Measurements from ENCODE around the gene LSAMP.

Gene LSAMP

DNA sequence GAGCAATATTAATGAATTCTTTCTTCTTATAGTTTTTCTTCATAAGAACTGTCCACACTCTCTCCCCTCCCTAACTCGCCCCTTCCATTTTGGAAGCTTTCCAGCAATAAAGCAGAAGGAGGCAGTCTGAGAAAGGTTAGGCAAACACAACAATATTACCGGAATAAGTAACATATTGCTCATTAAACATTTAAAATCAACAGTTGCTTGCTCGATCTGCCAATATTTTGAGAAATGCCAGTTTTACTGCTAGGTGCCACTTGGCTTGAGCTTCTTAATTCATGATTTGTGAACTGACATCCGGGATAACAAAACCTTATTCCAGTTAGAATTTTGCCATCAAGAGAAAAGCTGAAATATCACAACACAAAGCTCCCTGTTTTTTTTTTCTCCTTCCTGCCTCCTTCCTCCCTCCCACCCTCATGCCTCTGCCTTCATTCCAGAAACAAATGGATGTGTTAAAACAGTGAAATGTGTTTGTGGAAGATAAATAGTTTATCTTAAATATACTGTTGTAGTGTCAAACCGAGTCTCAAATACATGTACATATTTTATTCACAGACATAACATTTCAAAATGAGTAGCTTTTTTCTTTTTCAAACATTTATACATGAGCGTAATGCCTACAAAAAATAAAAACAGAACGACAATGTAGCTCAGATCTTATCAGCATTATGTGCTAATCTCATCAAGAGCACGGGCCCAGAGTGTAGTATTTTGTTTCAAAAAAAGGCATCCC is 568.2 kb downstream of the LSAMP start:
- in situ Hi-C loops (cut with HindIII; ENCODE audit: low pct_unique_long_range_greater_than_20kb, low sequenced_read_pairs), result no loop called here
- no peak for TF ChIP-seq JUND (IDR thresholded peaks at IDR 0.05; ENCODE audit: low read depth)
- DNase-seq (ENCODE audit: low read depth in 1 of 2, low spot score in 1 of 2), result no peak

DNA sequence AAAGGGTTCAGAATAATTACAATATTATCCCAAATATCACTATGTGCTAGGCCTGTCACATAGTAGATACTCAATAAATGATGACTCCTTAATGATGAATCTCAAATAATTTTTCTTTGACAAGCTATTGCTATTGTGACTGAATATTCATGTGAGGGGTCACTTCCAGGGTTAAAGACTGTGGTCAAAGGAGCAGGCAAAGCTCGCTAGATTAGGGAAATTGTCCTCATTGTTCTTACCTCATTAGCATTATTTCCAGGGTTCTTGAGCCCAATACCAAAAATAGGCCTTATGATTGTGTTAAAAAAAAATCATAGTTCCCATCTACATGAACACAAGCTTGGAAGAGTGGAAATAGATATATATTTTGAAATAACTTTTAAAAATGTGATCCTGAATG is 569.8 kb downstream of the LSAMP start:
- no peak for TF ChIP-seq JUND (IDR thresholded peaks at IDR 0.05; ENCODE audit: low read depth)
- in situ Hi-C loops (cut with HindIII; ENCODE audit: low pct_unique_long_range_greater_than_20kb, low sequenced_read_pairs), result no loop called here
- no peak for DNase-seq (ENCODE audit: low read depth in 1 of 2, low spot score in 1 of 2)

DNA sequence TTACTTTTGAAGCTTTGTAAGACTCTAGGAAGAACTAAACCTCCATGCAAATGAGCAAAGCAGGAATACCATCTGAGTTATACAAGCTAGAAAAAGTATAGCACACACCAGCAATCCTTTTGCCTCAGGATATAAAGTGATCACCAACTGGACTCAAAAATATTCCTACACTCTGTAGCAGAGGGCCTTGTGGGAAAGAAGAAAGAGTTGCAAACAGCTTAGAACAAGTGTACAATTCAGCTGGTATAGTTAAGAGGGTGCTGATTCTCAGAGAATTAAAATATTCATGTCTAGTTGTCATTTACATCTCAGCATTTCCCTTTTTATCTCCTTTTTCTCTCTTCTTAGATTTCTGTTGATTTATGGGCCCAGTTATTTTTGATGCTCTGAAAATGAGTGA is 573.6 kb downstream of the LSAMP start:
- no peak for TF ChIP-seq JUND (IDR thresholded peaks at IDR 0.05; ENCODE audit: low read depth)
- in situ Hi-C loops (cut with HindIII; ENCODE audit: low pct_unique_long_range_greater_than_20kb, low sequenced_read_pairs), result no loop called here
- DNase-seq (ENCODE audit: low read depth in 1 of 2, low spot score in 1 of 2), result no peak

DNA sequence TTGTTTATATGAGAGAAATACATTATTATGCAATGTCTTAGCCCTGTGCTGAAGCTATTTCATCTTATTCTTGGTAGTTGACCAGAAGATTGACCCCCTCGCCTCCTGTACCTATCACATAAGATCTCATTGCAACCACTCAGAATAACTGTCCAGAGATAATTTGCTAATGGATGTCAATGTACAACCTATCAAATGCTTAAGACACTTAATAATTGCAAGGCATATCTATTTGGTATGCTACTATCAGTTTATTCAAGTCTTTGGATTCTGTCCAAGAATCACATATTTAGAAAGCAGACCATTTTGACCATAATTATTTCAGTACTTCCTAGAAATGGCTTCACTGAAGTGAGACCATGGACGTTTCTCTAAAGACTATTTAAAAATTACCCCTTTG is 580.4 kb downstream of the LSAMP start:
- no peak for DNase-seq (ENCODE audit: low read depth in 1 of 2, low spot score in 1 of 2)
- TF ChIP-seq JUND (IDR thresholded peaks at IDR 0.05; ENCODE audit: low read depth), result no peak
- in situ Hi-C loops (cut with HindIII; ENCODE audit: low pct_unique_long_range_greater_than_20kb, low sequenced_read_pairs), result no loop called here

DNA sequence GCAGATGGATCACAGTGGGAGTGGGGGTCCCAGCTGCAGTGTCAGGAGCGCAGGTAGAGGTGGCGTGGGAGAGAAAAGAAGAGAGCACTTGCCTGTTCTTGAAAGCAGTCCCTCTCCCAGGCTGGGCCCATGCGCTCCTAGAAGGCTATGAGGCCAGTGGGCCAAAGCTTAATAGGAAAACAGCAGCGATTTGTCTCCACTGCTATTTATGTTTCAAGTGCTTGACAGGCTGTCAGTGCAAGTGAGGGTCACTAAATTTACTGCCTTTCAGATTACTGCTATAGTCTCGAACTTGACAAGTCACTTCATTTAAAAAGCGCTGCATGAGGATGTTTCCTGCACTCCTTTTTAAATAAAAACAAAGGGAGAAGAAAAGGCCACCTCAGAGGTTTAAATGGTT is 582.4 kb downstream of the LSAMP start:
- no peak for DNase-seq (ENCODE audit: low read depth in 1 of 2, low spot score in 1 of 2)
- no peak for TF ChIP-seq JUND (IDR thresholded peaks at IDR 0.05; ENCODE audit: low read depth)
- in situ Hi-C loops (cut with HindIII; ENCODE audit: low pct_unique_long_range_greater_than_20kb, low sequenced_read_pairs), result no loop called here

DNA sequence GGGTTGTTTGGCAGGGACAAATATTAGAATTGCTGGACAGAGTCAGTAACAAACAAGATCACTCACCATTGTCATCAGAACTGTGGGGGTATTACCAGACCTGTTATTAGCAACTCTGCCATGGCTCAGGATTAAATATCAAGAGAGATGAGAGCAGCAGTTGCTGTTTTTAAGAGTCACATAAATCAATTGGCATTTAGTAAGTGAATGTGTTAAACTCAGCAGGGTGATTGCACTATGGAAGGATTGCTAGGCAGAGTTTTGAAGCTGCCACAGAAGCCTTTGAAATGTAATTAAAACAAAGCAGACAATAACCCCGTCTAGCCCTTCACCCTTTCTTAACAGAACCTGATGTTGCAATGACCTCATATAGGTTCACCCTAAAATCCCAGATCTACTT is 583.2 kb downstream of the LSAMP start:
- DNase-seq (ENCODE audit: low read depth in 1 of 2, low spot score in 1 of 2), result no peak
- in situ Hi-C loops (cut with HindIII; ENCODE audit: low pct_unique_long_range_greater_than_20kb, low sequenced_read_pairs), result no loop called here
- no peak for TF ChIP-seq JUND (IDR thresholded peaks at IDR 0.05; ENCODE audit: low read depth)

DNA sequence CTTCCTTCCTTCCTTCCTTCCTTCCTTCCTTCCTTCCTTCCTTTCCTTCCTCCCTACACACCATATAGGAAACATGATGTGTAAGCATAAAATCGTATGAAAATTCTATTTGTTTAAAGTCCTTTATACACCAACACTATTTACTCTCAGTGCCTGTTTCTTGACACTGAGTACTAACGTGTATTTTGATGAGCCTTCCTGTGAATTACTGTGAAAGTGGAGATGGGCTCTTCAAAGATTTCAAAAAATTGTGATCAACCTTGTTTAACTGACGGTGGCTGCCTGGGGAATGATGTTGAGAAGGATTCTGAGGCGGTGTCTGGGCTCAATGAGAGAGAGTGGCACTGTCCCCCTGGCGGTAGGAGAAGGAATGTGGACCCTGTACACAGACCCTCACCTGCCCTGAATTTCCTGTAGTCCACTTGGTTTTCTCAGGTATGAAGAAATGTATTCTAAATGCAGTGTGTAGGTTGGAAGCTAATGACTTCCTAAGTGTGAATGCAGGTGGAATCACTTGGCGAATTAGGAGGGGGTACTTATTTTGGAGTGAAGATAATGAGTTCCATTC is 584.0 kb downstream of the LSAMP start:
- TF ChIP-seq JUND (IDR thresholded peaks at IDR 0.05; ENCODE audit: low read depth), result no peak
- in situ Hi-C loops (cut with HindIII; ENCODE audit: low pct_unique_long_range_greater_than_20kb, low sequenced_read_pairs), result no loop called here
- DNase-seq (ENCODE audit: low read depth in 1 of 2, low spot score in 1 of 2), result no peak

DNA sequence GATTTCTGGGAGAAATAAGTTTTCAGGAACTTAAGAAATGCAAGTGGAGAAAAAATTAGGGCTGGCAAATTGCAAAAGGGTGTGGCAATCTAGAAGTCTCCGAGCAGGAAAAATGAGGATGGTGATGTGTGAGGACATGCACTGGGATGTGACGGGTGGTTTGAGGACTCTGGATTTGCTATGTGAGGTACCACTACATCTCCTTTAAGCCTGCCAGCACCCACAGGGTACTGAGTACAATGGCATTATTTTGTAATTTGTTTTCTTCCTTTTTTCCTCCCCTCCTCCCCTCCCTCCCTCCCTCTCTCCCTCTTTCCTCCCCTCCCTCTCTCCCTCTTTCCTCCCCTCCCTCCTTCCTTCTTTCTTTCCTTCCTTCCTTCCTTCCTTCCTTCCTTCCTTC is 584.5 kb downstream of the LSAMP start:
- in situ Hi-C loops (cut with HindIII; ENCODE audit: low pct_unique_long_range_greater_than_20kb, low sequenced_read_pairs), result no loop called here
- DNase-seq (ENCODE audit: low read depth in 1 of 2, low spot score in 1 of 2), result no peak
- no peak for TF ChIP-seq JUND (IDR thresholded peaks at IDR 0.05; ENCODE audit: low read depth)

DNA sequence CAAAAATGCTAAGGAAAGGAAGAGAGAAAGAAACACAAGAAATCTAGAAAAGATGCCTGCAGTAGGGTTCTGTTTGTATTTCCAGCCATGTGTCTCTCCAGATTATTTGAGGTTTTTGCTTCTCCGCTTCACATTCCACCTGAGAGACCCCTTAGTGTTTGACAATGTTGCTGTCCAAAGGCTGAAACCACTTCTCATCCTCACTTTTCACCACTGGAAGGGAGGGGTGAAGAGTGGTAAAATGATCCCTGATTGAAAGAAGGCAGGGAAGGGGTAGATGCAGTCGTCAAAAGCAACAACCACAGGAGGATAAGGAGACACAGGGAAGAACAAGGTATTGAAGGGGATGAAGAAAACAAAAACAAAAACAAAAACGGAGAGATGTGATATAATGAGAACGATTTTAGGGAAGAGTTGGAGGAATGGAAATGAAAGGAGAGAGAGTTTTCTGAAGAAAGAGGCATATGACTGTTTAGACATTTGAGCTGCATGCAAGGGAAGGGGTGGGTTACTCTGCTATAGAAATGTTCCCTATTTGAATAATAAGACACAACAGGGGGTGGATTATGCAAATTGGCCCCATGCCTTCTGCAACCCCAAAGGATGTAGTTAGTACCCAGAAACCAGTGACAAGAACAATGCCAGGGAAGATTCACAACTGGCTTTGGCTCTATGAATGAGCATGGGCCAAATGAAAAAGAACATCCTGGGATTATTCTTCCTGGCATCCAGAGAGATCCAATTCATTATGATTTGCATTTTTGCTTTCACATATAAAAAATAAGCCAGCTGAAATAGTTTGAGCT is 586.1 kb downstream of the LSAMP start:
- in situ Hi-C loops (cut with HindIII; ENCODE audit: low pct_unique_long_range_greater_than_20kb, low sequenced_read_pairs), result no loop called here
- no peak for DNase-seq (ENCODE audit: low read depth in 1 of 2, low spot score in 1 of 2)

DNA sequence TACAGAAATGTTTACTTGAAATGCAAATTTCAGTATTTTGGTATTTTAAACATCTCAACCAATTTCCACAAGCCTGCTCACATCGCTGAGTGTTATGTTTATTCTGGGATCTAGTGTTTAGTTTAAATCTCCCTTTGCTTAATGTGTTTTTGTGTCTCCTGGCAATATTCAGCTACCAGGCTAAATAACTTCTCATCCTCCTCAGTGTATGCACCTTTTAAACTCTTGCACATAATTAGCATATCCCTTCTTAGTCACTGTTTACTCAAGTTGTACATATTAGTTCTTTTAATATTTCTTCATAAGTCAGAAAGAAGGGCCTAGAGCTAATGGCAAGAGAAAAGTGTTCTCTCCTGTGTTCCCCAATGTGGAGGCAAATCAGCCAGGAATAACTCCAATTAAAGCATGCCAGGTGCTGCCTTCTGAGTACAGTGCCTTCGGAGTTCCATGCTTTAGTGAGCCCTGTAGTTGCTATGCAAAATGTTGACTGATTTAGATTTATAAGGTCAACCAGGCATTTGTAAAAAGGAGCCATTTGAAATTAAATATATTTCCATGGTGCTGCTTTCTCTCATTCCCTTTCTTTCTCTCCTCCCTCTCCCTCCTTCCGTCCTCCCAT is 587.7 kb downstream of the LSAMP start:
- no peak for DNase-seq (ENCODE audit: low read depth in 1 of 2, low spot score in 1 of 2)
- no peak for TF ChIP-seq JUND (IDR thresholded peaks at IDR 0.05; ENCODE audit: low read depth)
- in situ Hi-C loops (cut with HindIII; ENCODE audit: low pct_unique_long_range_greater_than_20kb, low sequenced_read_pairs), result no loop called here

More for the DNA sequence above, 586.1 kb downstream of the LSAMP start:
- no peak for TF ChIP-seq JUND (IDR thresholded peaks at IDR 0.05; ENCODE audit: low read depth)

DNA sequence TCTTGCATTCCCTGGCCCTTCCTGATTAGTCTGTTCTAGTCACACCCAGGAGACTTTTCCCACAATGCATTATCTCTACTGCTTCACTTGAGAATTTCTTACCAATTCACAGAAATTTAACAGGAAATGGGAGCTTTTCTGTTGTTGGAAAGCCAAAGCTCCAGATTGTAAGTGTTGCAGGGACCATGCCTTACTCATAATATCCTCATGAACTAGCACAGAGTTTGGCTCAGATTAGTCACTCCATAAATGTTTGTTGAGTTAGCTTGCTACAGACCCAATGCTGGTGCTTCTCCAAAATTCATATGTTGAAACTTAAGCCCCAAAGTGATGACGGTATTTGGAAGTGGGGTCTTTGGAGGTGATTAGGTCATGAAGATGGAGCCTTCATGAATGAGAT is 589.4 kb downstream of the LSAMP start:
- TF ChIP-seq JUND (IDR thresholded peaks at IDR 0.05; ENCODE audit: low read depth), result no peak
- in situ Hi-C loops (cut with HindIII; ENCODE audit: low pct_unique_long_range_greater_than_20kb, low sequenced_read_pairs), result no loop called here
- DNase-seq (ENCODE audit: low read depth in 1 of 2, low spot score in 1 of 2), result no peak

DNA sequence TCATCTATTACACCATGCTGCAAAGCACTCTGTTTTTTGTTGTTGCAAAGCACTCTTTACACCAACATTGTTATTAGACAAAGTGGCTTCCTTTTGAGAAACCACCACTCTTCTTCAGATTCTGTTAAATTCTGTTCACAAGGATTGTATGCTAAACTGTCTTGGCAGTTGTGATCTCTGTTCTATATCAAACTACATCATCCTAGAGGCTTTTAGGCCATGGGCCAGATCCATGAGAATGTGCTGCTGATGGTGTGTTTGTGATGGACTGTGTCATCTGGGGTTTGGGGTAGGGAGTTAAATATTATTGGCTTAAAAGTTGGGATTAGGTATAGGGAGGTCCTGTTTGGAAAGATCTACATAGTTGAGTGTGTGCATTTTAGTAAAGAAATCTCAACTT is 592.2 kb downstream of the LSAMP start:
- DNase-seq (ENCODE audit: low read depth in 1 of 2, low spot score in 1 of 2), result no peak
- no peak for TF ChIP-seq JUND (IDR thresholded peaks at IDR 0.05; ENCODE audit: low read depth)
- in situ Hi-C loops (cut with HindIII; ENCODE audit: low pct_unique_long_range_greater_than_20kb, low sequenced_read_pairs), result no loop called here

DNA sequence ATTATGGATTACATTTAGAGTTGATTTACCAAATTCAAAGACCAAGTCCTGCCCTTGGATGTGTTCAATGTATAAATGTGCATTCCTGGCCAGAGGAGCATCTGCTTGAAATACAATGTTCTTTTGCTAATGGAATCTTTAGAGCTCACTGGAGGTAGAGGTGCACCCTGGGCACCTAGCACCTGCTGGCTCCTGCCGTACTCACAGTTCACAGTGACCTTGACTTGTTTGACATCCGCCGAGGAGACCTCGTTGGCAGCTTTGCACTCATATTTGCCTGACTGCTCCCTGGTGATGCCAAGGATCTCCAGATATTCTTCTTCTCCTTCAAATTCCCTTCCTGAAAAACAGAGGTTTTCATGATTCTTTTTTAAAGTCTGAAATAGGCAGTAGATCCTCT is 593.0 kb downstream of the LSAMP start:
- DNase-seq (ENCODE audit: low read depth in 1 of 2, low spot score in 1 of 2), result no peak
- in situ Hi-C loops (cut with HindIII; ENCODE audit: low pct_unique_long_range_greater_than_20kb, low sequenced_read_pairs), result no loop called here
- TF ChIP-seq JUND (IDR thresholded peaks at IDR 0.05; ENCODE audit: low read depth), result no peak

All from T47D (cell line).